HepG2 (cell line): ENCODE data around the gene MCU.

Source experiments
- BCLAF1 ChIP-seq: fragments of 450-650 bp; IDR thresholded peaks from 2 replicates; pipeline ENCODE4 v1.6.1; 2017; ENCODE audit warnings: mild to moderate bottlenecking
- CEBPB ChIP-seq: IDR thresholded peaks from 2 replicates; pipeline ENCODE4 v1.6.1; 2011; ENCODE audit warnings: low read depth, low read length, improper control_type of control experiment, borderline replicate concordance
- FOXK2 ChIP-seq: fragments of 450-650 bp; IDR thresholded peaks from 2 replicates; pipeline ENCODE4 v1.6.1; 2016
- HNRNPUL1 ChIP-seq: fragments of 200-400 bp; formaldehyde crosslinking; IDR thresholded peaks from 2 replicates; pipeline ENCODE4 v1.6.1; 2017; ENCODE audit warnings: low read depth, mild to moderate bottlenecking, low read length, moderate library complexity
- ISX ChIP-seq: sonication (generic); formaldehyde crosslinking; conservative IDR thresholded peaks from 2 replicates; pipeline ENCODE4 v1.5.0; 2020; ENCODE audit warnings: missing genetic modification reagents
- ZNF207 ChIP-seq: fragments of 450-650 bp; IDR thresholded peaks from 2 replicates; pipeline ENCODE4 v1.6.1; 2016; ENCODE audit warnings: antibody characterized with exemption, borderline replicate concordance
- ZNF562 ChIP-seq: sonication (generic); formaldehyde crosslinking; IDR thresholded peaks from 2 replicates; pipeline ENCODE4 v1.8.0; 2022; ENCODE audit warnings: missing genetic modification reagents, borderline replicate concordance
- TF ChIP-seq, protein P1 (sequence below): sonication (generic); formaldehyde crosslinking; conservative IDR thresholded peaks from 2 replicates; pipeline ENCODE4 v1.8.0; 2022; ENCODE audit warnings: mild to moderate bottlenecking, moderate library complexity, missing genetic modification reagents

- no peak for TF ChIP-seq ISX (CRISPR knock-in tag)
- TF ChIP-seq HNRNPUL1, result no peak
- TF ChIP-seq CEBPB, result no peak
- TF ChIP-seq BCLAF1, result no peak
- no peak for TF ChIP-seq ZNF562 (CRISPR knock-in tag)
- no peak for TF ChIP-seq FOXK2
- TF ChIP-seq, protein P1, sequence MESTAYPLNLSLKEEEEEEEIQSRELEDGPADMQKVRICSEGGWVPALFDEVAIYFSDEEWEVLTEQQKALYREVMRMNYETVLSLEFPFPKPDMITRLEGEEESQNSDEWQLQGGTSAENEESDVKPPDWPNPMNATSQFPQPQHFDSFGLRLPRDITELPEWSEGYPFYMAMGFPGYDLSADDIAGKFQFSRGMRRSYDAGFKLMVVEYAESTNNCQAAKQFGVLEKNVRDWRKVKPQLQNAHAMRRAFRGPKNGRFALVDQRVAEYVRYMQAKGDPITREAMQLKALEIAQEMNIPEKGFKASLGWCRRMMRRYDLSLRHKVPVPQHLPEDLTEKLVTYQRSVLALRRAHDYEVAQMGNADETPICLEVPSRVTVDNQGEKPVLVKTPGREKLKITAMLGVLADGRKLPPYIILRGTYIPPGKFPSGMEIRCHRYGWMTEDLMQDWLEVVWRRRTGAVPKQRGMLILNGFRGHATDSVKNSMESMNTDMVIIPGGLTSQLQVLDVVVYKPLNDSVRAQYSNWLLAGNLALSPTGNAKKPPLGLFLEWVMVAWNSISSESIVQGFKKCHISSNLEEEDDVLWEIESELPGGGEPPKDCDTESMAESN (CRISPR knock-in tag), result no peak
- TF ChIP-seq ZNF207, result no peak
Observed at GRCh38 chr10:72785409-72785808, 93.5 kb downstream of the MCU start.
